ENCODE results near the gene FAM53B.
"Not testable (repeated sequence)": the region's sequence is repeated elsewhere in the genome, so short reads cannot be mapped to it uniquely, and the experiment has no call there.

Gene FAM53B

DNA sequence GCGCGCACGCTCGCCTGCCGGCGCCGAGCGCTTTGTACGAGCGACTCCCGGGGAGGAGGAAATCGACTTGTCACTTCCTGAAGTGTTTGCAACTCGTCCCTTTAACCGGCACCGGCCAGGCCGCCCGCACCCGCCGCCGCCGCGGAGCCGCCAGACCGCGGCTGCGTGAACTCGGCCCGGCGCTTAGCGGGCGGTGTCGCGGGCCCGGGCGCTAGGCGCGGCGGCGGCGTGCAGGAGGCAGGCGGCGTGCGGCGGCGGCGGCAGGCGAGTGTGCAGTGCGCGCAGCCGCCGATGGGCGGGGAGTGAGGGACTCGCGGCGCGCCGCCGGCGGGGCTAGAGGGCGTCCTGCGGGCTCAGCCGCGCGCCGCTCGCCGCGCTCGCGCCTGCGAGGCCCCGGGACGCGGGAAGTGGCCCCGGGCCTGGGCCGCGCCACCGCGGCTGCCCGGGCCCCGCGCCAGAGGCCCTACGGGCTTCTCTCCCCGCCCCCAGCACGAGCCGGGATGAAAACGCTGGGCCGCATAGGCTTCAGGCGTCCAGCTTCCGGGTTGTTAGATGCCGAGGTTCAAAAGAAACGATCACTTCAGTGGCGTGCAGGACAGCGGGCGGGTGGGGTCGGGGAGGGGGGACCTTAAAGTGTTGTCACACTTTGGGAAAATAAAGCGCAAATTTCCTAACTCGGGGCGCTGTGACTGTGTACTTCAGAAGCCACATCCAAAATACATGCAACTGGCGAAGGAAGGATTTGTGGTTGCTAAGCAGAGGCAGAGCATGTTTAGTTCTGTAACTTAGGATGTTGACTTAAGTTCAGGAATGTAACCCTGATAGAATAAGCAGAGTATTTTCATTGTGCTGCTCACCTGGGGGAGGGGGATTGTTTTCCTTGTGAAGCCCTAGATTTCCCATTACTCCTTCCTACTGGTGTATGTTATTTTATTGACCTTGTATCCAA lies at the start of gene FAM53B:
FAM53B (minus strand) TSS at position 277 of the 949 bp plus-strand sequence. CDS start 37,665 bp downstream, outside the sequence.
- peak within 1 kb of the TSS; percentile 69 for H3K4me3 ChIP-seq (ENCODE audit: control insufficient read depth, low read depth, low read length)
- peak; percentile 66 for DNase-seq (ENCODE audit: low read depth)
- TF ChIP-seq, protein P1, sequence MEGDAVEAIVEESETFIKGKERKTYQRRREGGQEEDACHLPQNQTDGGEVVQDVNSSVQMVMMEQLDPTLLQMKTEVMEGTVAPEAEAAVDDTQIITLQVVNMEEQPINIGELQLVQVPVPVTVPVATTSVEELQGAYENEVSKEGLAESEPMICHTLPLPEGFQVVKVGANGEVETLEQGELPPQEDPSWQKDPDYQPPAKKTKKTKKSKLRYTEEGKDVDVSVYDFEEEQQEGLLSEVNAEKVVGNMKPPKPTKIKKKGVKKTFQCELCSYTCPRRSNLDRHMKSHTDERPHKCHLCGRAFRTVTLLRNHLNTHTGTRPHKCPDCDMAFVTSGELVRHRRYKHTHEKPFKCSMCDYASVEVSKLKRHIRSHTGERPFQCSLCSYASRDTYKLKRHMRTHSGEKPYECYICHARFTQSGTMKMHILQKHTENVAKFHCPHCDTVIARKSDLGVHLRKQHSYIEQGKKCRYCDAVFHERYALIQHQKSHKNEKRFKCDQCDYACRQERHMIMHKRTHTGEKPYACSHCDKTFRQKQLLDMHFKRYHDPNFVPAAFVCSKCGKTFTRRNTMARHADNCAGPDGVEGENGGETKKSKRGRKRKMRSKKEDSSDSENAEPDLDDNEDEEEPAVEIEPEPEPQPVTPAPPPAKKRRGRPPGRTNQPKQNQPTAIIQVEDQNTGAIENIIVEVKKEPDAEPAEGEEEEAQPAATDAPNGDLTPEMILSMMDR (conservative IDR thresholded peaks at IDR 0.05; ENCODE audit: control insufficient read depth, insufficient read depth, low read depth, low read length), result no peak

DNA sequence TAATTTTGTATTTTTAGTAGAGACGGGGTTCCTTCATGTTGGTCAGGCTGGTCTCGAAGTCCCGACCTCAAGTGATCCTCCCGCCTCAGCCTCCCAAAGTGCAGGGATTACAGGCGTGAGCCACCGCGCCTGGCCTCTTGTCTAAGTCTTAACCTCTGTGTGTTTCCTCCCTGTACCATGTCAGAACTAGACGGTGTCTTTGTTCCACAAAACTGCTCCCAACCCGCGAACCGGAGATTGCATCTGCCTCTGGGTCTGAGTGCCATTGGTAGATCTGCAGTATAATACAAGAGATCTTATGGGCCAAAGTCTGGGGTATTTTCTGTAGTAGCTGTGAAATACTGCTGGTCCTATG lies 48.8 kb upstream of the FAM53B start:
- DNase-seq (ENCODE audit: low read depth), result no peak
- no peak overlapping the region for H3K4me3 ChIP-seq (ENCODE audit: control insufficient read depth, low read depth, low read length)
- TF ChIP-seq, protein P1 (conservative IDR thresholded peaks at IDR 0.05; ENCODE audit: control insufficient read depth, insufficient read depth, low read depth, low read length), result no peak

GRCh38 chr10:124791547-124792348 lies 47.6 kb upstream of the FAM53B start, which contains the start of gene EEF1AKMT2:
Gene EEF1AKMT2, minus strand, starts transcription at chr10:124791887. Its CDS starts 54 bp downstream, at chr10:124791833.
- H3K4me3 ChIP-seq (ENCODE audit: control insufficient read depth, low read depth, low read length), result peak within 1 kb of the TSS; percentile 97
- TF ChIP-seq, protein P1 (conservative IDR thresholded peaks at IDR 0.05; ENCODE audit: control insufficient read depth, insufficient read depth, low read depth, low read length), result no peak
- DNase-seq (ENCODE audit: low read depth), result peak; percentile 80

DNA sequence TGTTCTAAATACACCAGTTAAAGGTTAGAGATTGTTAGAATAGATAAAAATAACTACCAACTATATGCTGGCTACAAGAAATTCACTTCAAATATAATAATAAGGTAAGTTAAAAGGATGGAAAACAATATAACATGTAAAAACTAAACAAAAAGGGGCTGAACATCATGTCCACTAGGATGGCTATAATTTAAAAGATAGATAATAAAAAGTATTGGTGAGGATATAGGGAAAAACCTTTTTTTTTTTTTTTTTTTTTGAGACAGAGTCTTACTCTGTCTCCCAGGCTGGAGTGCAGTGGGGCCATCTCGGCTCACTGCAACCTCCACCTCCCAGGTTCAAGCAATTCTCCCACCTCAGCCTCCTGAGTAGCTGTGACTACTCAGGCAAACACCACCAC lies 38.7 kb upstream of the FAM53B start:
- DNase-seq (ENCODE audit: low read depth), result not testable (repeated sequence)

GRCh38 chr10:124768791-124769190 lies 24.6 kb upstream of the FAM53B start:
- no peak for DNase-seq (ENCODE audit: low read depth)
- TF ChIP-seq, protein P1 (conservative IDR thresholded peaks at IDR 0.05; ENCODE audit: control insufficient read depth, insufficient read depth, low read depth, low read length), result no peak

More for the DNA sequence above, 38.7 kb upstream of the FAM53B start:
- H3K4me3 ChIP-seq (ENCODE audit: control insufficient read depth, low read depth, low read length), result not testable (repeated sequence)

DNA sequence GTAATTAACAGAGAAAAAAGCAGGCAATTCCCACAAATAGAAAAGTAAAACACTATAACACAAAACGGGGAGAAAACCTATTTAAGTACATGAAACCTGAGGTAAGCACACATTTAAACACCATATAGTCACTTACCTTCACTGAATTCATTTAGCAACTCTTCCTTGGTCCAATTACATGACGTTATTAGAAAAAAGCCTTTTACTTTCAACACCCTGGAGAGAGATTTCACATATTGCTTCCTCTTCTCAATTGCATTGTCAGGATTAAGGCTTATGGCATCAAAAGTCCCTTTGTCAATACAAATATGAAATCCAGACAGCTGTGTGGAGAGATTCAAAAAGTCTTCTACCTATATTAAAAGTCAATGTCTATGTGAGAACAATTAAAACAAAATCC lies 21.1 kb upstream of the FAM53B start:
- H3K4me3 ChIP-seq (ENCODE audit: control insufficient read depth, low read depth, low read length), result no peak overlapping the region
- DNase-seq (ENCODE audit: low read depth), result no peak
- TF ChIP-seq, protein P1 (conservative IDR thresholded peaks at IDR 0.05; ENCODE audit: control insufficient read depth, insufficient read depth, low read depth, low read length), result no peak

More at GRCh38 chr10:124768791-124769190, 24.6 kb upstream of the FAM53B start:
- H3K4me3 ChIP-seq (ENCODE audit: control insufficient read depth, low read depth, low read length), result no peak overlapping the region
